C4-2B (cell line): ENCODE measurements around the gene MAJIN.

Experiments used
- H3K27ac ChIP-seq: fragments of 450-650 bp; 2 replicates; pipeline ENCODE4 v1.5.1; 2017
- ZFX ChIP-seq: fragments of 450-650 bp; IDR thresholded peaks from 2 replicates; pipeline ENCODE4 v1.6.1; 2017
- TF ChIP-seq, protein P1 (sequence below): fragments of 450-650 bp; conservative IDR thresholded peaks from 2 replicates; pipeline ENCODE4 v1.5.1; 2017; ENCODE audit warnings: mild to moderate bottlenecking

Gene MAJIN

DNA sequence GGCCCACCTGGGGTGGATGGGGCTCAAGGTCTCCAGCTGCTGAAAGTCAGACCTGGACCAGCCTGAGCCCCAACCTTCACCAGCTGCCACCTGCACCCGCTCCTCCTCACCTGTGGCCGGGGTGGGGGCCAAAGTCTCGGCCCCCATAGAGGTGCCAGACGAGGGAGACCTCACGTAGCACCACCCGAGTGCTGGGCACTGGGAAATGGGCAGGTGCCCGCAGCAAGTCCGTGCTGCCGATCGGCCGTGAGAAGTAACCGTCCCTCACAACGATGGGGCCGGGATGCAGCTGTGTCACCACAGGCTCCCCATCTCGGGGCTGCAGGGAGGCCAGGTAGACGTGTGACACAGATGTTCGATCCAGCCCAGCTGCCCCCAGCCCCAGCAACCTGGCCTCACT, 71.1 kb downstream of the MAJIN start:
- no peak for TF ChIP-seq ZFX
- TF ChIP-seq, protein P1, sequence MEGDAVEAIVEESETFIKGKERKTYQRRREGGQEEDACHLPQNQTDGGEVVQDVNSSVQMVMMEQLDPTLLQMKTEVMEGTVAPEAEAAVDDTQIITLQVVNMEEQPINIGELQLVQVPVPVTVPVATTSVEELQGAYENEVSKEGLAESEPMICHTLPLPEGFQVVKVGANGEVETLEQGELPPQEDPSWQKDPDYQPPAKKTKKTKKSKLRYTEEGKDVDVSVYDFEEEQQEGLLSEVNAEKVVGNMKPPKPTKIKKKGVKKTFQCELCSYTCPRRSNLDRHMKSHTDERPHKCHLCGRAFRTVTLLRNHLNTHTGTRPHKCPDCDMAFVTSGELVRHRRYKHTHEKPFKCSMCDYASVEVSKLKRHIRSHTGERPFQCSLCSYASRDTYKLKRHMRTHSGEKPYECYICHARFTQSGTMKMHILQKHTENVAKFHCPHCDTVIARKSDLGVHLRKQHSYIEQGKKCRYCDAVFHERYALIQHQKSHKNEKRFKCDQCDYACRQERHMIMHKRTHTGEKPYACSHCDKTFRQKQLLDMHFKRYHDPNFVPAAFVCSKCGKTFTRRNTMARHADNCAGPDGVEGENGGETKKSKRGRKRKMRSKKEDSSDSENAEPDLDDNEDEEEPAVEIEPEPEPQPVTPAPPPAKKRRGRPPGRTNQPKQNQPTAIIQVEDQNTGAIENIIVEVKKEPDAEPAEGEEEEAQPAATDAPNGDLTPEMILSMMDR, result no peak
- no peak overlapping the region for H3K27ac ChIP-seq

DNA sequence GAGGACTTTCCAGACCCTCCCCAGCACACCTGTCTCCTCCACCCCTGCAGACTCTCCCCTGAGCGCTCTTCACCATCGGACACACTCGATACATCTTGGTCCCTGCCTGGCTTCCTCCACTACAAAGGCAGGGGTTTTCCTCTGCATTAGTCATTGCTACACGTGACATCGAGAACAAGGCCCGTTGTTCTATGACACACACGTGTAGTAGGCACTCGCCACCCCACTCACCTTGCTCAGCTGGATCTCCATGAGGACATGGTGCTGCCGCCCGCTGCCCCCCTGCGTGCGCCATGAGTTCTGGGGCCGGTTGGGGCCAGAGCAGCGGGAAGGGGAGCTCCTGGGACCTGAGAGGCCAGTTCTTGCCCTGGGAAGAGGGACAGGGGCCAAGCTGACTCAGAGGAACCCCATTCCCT, 71.6 kb downstream of the MAJIN start:
- H3K27ac ChIP-seq, result no peak overlapping the region
- TF ChIP-seq ZFX, result no peak
- TF ChIP-seq, protein P1, result no peak

DNA sequence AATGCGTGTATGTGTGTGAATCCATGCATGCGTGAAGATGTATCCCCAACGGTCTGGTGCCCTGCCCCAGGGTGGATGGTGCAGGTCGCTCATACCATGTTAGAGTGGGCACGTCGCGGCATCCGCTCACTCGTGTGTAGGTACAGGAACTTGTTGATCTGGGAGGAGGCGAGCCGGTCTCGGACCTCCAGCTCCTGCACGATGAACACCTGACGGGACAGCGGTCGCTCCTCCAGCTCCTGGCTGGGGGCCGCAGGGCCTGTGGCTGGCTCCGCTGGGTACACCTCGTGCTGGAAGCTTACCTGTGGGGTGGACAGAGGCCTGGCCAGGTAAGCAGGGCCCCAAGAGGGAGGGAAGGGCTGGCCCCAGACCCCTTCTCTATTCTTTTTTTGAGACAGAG, 73.4 kb downstream of the MAJIN start:
- H3K27ac ChIP-seq, result no peak overlapping the region
- TF ChIP-seq ZFX, result no peak
- TF ChIP-seq, protein P1, result no peak

DNA sequence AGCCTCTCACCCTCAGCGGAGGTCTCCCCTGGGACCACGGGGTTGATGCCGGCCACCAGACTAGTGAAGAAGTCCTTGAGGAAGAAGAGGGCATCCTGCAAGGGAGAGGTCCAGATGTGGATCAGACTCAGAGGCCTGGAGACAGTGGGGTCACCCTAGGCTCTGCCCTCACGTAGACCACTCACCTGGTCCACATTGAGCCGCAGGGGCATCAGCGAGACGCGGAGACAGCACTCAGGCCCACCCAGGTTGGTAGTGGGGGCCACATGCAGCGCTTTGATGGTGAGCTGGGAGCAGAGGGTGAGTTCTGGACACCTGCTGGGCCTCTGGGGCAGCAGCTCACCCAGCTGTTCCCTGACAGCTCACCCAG, 73.8 kb downstream of the MAJIN start:
- TF ChIP-seq, protein P1, result no peak
- no peak for TF ChIP-seq ZFX
- no peak overlapping the region for H3K27ac ChIP-seq

DNA sequence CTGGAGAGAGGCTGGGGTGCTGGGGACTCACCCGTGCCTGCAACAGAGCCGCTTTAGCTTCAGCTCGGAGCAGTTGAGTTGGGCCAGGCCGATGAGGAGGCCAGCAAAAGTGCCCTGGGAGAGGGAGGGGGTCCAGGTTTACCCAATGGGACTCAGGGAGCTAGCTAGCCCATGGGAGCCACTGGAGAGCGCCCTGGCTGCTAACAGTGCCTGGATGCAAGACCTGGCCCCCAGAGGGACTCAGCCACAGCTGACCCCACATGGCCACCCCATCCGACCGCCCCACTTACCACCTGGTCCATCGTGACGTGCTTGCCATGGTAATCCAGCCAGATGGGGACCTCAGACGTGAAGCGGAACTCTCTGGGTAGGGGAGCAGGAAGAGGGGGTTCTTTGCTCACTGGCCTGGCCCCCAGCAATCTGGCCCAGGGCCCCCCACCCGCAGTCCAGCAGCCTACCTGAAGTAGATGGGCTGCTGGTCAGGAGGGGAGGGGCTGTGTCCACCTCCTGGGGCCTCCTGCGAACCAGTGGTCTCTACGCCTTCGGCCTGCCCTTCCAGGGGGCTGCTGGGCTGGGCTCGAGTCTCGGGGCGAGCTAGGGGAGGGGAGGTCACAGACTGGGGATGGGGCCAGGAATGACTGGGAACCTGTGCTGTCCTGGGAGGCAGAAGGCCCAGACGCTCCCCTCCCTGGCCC, 74.4 kb downstream of the MAJIN start:
- TF ChIP-seq ZFX, result no peak
- TF ChIP-seq, protein P1, result no peak
- H3K27ac ChIP-seq, result no peak overlapping the region

DNA sequence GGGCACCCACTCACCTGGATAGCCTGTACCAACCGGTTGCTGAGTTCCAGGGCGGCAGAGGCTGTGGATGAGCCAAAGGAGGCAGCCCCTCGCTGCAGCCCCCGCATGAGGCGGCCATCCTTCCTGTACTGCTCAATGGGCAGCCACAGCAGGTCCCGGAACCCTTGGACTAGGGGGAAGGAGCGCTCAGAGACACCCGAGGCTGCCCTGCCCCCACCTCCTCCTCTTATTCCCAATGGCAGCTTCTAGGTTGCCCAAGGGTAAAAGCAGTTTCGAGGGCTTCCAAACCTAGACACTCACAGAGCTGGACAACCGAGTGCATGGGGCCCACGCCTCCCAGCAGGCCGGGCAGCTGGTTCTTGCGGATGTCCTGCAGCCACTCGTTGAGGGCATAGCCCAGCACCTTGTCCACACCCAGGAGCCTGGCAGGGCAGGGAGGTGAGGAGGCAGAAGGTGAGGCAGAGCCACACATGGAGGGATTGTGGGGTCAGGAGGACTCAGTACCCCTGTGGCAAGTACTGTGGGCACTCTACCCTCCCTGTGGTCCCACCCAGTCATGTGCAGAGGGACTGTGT, 75.4 kb downstream of the MAJIN start:
- no peak overlapping the region for H3K27ac ChIP-seq
- no peak for TF ChIP-seq ZFX
- TF ChIP-seq, protein P1, result no peak

DNA sequence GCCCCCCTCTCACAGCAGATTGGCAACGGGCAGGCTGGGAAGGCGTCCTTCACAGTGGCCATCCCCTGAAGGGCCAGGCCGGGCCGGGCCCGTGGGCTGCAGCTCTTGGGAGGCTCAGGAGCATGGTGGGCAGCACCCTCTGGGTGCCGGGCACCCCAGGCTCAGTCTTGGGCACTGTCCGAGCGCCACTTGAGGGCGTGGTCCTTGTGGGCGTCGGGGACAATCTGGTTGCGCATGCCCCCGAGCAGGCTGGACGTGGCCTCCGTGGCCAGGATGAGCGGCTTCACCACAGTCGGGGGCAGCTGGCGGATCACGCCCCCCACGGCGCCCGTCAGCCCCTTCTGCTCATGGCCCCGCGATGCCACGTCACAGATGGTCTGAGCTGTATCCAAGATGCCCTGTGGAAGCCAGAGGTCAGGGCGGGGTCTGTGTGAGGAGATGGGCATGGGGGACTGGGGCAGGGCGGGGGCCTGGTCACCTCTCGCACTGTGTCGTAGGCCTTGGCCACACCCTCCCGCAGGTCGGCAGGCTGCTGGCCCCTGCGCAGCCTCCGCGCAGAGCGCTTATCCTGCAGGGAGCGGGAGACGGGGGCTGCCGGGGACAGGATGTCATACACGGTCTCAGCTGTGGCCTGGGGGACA, 77.0 kb downstream of the MAJIN start:
- TF ChIP-seq, protein P1, result no peak
- TF ChIP-seq ZFX, result no peak
- H3K27ac ChIP-seq, result no peak overlapping the region
